NCI-H446 treated with DMSO at 0.1 percent for 48 hours (cell line): ENCODE measurements around the gene AGRP.
"Not testable (repeated sequence)": the region's sequence is repeated elsewhere in the genome, so short reads cannot be mapped to it uniquely, and the experiment has no call there.

Experiments used
- DNase-seq: peaks from one replicate; lab custom pipeline; 2025; lab: John Stamatoyannopoulos, UW

AGRP gene

GRCh38 chr16:67483150-67483549 lies at the start of gene AGRP:
Gene AGRP (minus strand): TSS chr16:67483547. CDS start chr16:67483398, 149 bp downstream.
- no peak for DNase-seq

- DNase-seq: no peak
Observed at GRCh38 chr16:67531247-67531646, 47.9 kb upstream of the AGRP start.

GRCh38 chr16:67530013-67530939 lies 46.9 kb upstream of the AGRP start:
- DNase-seq: no peak

- DNase-seq: no peak
Observed at GRCh38 chr16:67529582-67530012, 46.2 kb upstream of the AGRP start.

- DNase-seq: no peak
Observed at GRCh38 chr16:67528870-67529581, 45.7 kb upstream of the AGRP start.

GRCh38 chr16:67528222-67528869 lies 45.0 kb upstream of the AGRP start, which contains the start of gene RIPOR1:
Gene RIPOR1 (plus strand): TSS chr16:67528829. CDS start chr16:67538447, 9,618 bp downstream.
- DNase-seq: no peak

GRCh38 chr16:67526149-67526791 lies 42.9 kb upstream of the AGRP start:
- DNase-seq: no peak

- DNase-seq: no peak
Observed at GRCh38 chr16:67525176-67525860, 42.0 kb upstream of the AGRP start.

GRCh38 chr16:67521095-67521804 lies 37.9 kb upstream of the AGRP start:
- peak; percentile 61 for DNase-seq

- DNase-seq: no peak
Observed at GRCh38 chr16:67519242-67519641, 35.9 kb upstream of the AGRP start.

- no peak for DNase-seq
Observed at GRCh38 chr16:67518676-67519075, 35.3 kb upstream of the AGRP start.

- DNase-seq: no peak
Observed at GRCh38 chr16:67517661-67518423, 34.5 kb upstream of the AGRP start.

GRCh38 chr16:67517155-67517445 lies 33.8 kb upstream of the AGRP start:
- no peak for DNase-seq

- no peak for DNase-seq
Observed at GRCh38 chr16:67516296-67517154, 33.2 kb upstream of the AGRP start.

GRCh38 chr16:67514382-67514828 lies 31.1 kb upstream of the AGRP start:
- DNase-seq: peak; percentile 51

GRCh38 chr16:67513892-67514291 lies 30.5 kb upstream of the AGRP start:
- DNase-seq: not testable (repeated sequence)

GRCh38 chr16:67509016-67509415 lies 25.7 kb upstream of the AGRP start:
- DNase-seq: no peak

GRCh38 chr16:67506468-67506867 lies 23.1 kb upstream of the AGRP start:
- no peak for DNase-seq
